Mucosa of descending colon (tissue), 3 donors: ENCODE measurements around the gene ADGRF3. TPM values are rescaled to one million over a fixed set of nuclear protein-coding genes. Genes with fewer than 3 reads are reported as not detected.

ENCODE experiments used
- ATAC-seq: fragments of 200-7000 bp; cut with Tn5 transposase; one replicate; pipeline ENCODE4 v1.9.1; 2020; ENCODE audit warnings: mild to moderate bottlenecking, moderate library complexity
- DNase-seq, 3 donors: peaks; one replicate each; pipeline ENCODE4 v3.0.0-alpha.2; 2020
- H3K36me3 ChIP-seq: fragments of 200-600 bp; one replicate; pipeline ENCODE4 v1.8.0; 2021; ENCODE audit warnings: low read depth, mild to moderate bottlenecking
- H3K4me1 ChIP-seq: fragments of 200-600 bp; one replicate; pipeline ENCODE4 v1.8.0; 2021; ENCODE audit warnings: low read depth, mild to moderate bottlenecking
- H3K4me3 ChIP-seq: fragments of 200-600 bp; one replicate; pipeline ENCODE4 v1.8.0; 2021; ENCODE audit warnings: mild to moderate bottlenecking
- H3K9me3 ChIP-seq: fragments of 200-600 bp; one replicate; pipeline ENCODE4 v1.8.0; 2021; ENCODE audit warnings: mild to moderate bottlenecking
- intact Hi-C, 2 donors: fragments of 100-400 bp; cut with DNase I in 1 of 2; cut with micrococcal nuclease in 1 of 2; formaldehyde crosslinking; loops; one replicate each; pipeline versions ENCODE4 v1.11.0 to v1.11.1; 2022; cut with DNase I, micrococcal nuclease
- total RNA-seq, 3 donors: library from RNA; stranded (reverse); fragmentation: NEBNext Ultra II Directional in 2 of 3; extraction: Animal tissue kit (Norgen Biotek cat#: 25700) in 2 of 3; gene quantifications; one replicate each; pipeline versions ENCODE4 v1.2.1 to v1.2.4, GENCODE V29; 2021 to 2023
- TF ChIP-seq, protein P1 (sequence below): fragments of 200-600 bp; IDR thresholded peaks from one replicate; pipeline ENCODE4 v1.8.0; 2022; ENCODE audit warnings: antibody characterized with exemption, mild to moderate bottlenecking
- donor health status: DM: no; HTN: no; CAD: no; lungs with moderate emphysema.
- donor health status: DM: no; HTN: no; CAD: no.
- donor health status: DM: no; HTN: yes; CAD: no.

Gene ADGRF3
- total RNA-seq, 3 donors from 2014 or later, result 0.13 to 0.77 (median 0.32) TPM

DNA sequence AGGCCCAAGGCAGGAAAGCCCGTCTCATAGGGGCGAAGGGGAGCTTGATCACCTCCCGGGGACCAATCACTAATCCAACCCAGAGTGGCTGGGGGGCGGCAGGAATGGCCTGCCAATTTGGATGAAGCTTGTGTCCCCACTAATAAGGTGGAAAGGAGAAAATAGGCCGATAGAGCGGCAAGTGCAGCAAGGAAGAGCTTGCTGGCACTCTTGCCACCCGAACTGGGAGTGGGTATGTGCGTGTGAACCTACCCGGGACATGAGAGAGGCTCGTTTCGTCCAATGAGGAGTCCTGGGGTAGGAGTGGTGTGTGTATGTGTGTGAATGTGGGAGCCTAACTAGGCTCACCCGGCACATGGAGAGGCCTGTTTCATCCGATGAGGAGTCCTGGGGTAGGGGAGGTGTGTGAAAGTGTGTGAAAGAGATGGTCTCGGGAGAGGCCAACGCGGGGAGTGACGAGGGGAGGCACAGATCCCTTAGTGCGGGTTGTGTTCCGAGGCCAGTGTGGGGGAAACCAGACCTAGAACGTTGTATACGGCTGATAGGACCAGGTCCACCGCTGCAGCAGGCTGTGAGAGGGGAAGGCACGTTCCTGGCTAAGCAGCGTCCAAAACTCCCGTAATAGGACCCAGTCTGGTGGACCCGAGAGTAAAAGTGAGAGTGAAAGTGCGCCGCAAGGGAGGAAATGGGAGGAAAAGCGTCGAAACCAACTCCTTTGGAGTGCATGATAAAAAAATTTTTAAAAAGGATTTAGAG lies 47.8 kb downstream of the ADGRF3 start:
- intact Hi-C loops, result no loop called here
- H3K9me3 ChIP-seq, result no peaks in the 10 kb centered on the region
- ATAC-seq, result peak; percentile 53

DNA sequence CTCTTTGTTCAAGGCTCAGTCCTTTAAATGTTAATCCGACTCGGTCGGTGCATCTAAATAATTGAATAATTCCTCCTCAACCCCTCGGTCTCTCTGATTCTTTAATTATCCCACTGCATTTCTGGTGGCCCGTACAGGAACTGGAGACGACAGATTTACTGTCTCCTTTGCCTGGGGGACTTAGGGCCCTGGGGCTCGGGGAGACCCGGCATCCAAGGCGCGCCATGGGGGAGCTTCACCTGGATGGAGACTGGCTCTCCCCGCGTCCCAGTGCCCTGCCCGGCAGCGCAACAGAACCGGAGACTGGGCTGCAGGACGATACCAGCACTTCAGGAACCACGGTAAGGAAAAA lies 48.3 kb downstream of the ADGRF3 start:
- TF ChIP-seq, protein P1, sequence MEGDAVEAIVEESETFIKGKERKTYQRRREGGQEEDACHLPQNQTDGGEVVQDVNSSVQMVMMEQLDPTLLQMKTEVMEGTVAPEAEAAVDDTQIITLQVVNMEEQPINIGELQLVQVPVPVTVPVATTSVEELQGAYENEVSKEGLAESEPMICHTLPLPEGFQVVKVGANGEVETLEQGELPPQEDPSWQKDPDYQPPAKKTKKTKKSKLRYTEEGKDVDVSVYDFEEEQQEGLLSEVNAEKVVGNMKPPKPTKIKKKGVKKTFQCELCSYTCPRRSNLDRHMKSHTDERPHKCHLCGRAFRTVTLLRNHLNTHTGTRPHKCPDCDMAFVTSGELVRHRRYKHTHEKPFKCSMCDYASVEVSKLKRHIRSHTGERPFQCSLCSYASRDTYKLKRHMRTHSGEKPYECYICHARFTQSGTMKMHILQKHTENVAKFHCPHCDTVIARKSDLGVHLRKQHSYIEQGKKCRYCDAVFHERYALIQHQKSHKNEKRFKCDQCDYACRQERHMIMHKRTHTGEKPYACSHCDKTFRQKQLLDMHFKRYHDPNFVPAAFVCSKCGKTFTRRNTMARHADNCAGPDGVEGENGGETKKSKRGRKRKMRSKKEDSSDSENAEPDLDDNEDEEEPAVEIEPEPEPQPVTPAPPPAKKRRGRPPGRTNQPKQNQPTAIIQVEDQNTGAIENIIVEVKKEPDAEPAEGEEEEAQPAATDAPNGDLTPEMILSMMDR, result no peak

More for the DNA sequence above, 47.8 kb downstream of the ADGRF3 start:
- TF ChIP-seq, protein P1, result no peak
- DNase-seq, result peak in 2 of 3 donors; percentile 34 to 48
- peaks cover 8% of the 10 kb centered on the region for H3K4me1 ChIP-seq
- no peaks in the 10 kb centered on the region for H3K36me3 ChIP-seq
- peak overlapping the region; percentile 15 for H3K4me3 ChIP-seq

DNA sequence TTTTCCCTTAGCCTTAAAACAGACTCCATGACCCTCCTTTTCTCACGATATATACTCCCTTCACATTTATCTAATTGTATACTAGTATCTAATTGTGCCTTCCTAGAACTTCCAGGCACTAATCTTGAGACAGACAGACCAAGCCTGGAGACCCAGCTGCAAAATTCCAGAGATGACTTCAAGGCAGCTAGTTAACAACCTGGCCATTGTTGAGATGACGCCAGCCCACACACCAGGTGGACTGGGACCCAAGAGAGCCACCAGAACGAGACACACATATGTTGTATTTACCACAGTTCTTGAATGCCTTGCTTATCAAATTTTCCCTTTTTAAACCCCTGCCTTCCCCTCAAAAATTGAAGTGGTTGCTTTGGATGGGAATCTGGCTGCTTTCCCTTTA lies 49.5 kb downstream of the ADGRF3 start:
- H3K36me3 ChIP-seq, result no peaks in the 10 kb centered on the region
- peaks cover 8% of the 10 kb centered on the region for H3K4me1 ChIP-seq
- no peaks in the 10 kb centered on the region for H3K9me3 ChIP-seq
- TF ChIP-seq, protein P1, result no peak
- ATAC-seq (no peak), DNase-seq (no peak)
- no peak overlapping the region for H3K4me3 ChIP-seq
- intact Hi-C loops, result no loop called here

More for the DNA sequence above, 48.3 kb downstream of the ADGRF3 start:
- DNase-seq (no peak), ATAC-seq (no peak)
- Histone ChIP-seq H3K9me3 (no peaks in the 10 kb centered on the region), H3K4me1 (peaks cover 8% of the 10 kb centered on the region), H3K36me3 (no peaks in the 10 kb centered on the region), H3K4me3 (no peak overlapping the region)
- intact Hi-C loops, result no loop called here

DNA sequence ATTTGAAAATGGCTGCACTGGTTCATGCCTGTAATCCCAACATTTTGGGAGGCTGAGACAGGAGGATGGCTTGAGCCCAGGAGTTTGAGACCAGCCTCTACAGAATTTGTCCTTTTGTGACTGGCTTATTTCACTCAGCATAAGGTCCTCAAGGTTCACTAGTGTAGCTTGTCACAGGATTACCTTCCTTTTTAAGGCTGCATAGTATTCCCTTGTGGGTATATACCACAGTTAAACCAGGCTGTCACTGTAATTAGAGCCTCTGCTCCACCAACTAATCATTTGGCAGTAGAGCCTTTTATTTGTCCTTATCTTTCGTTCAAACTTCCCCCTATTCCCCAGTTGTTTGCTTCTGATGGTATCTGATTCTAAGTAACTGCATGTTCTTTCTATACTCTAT lies 51.1 kb downstream of the ADGRF3 start:
- ATAC-seq (no peak), DNase-seq (no peak)
- intact Hi-C loops, result no loop called here
- Histone ChIP-seq H3K4me3 (no peak overlapping the region), H3K9me3 (no peaks in the 10 kb centered on the region), H3K36me3 (no peaks in the 10 kb centered on the region), H3K4me1 (peaks cover 8% of the 10 kb centered on the region)
- TF ChIP-seq, protein P1, result no peak

DNA sequence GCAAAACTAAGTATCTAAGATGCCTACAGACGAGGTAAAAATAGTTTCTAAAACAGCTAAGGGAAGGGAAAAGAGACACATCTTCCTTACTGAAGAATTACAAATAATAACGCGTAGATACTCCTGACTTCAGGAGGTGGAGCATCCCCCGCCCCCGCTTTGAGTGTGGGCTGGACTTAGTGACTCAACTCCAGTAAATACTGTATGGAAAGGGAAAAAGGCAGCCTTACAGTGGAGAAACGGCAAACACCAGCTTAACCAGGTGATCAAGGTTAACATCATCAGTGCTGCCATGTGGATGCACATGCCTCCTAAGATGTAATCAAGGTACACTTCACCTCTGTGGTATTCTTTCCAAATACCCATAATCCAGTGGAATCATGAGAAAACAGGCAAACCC lies 53.9 kb downstream of the ADGRF3 start:
- no peaks in the 10 kb centered on the region for H3K4me1 ChIP-seq
- H3K9me3 ChIP-seq, result no peaks in the 10 kb centered on the region
- TF ChIP-seq, protein P1, result no peak
- no peak for DNase-seq
- no peak overlapping the region for H3K4me3 ChIP-seq
- H3K36me3 ChIP-seq, result no peaks in the 10 kb centered on the region
- ATAC-seq, result no peak
- intact Hi-C loops, result no loop called here
